HepG2 (cell line): ENCODE data around the gene FNDC3B. TPM values are rescaled to one million over a fixed set of nuclear protein-coding genes. Genes with fewer than 3 reads are reported as not detected.

Source experiments
- ATF4 ChIP-seq, 2 experiments: fragments of 450-650 bp in 1 of 2; sonication (generic) in 1 of 2; formaldehyde crosslinking; IDR thresholded peaks; 2 replicates each; pipeline versions ENCODE4 v1.5.0 to v1.8.0; 2020 to 2022; ENCODE audit warnings: mild to moderate bottlenecking in 1 of 2, missing genetic modification reagents in 1 of 2
- BCL3 ChIP-seq: sonication (generic); formaldehyde crosslinking; IDR thresholded peaks from 2 replicates; pipeline ENCODE4 v1.5.1; 2020; ENCODE audit warnings: mild to moderate bottlenecking, missing genetic modification reagents, moderate library complexity
- FOSL2 ChIP-seq: sonication (generic); formaldehyde crosslinking; IDR thresholded peaks from 2 replicates; pipeline ENCODE4 v1.4.0; 2020; ENCODE audit warnings: missing genetic modification reagents
- HMGA1 ChIP-seq: sonication (generic); formaldehyde crosslinking; conservative IDR thresholded peaks from 2 replicates; pipeline ENCODE4 v1.4.0; 2020; ENCODE audit warnings: missing genetic modification reagents
- MEIS2 ChIP-seq: sonication (generic); formaldehyde crosslinking; IDR thresholded peaks from 2 replicates; pipeline ENCODE4 v1.9.0; 2021; ENCODE audit warnings: mild to moderate bottlenecking, missing genetic modification reagents
- MLXIP ChIP-seq: sonication (generic); formaldehyde crosslinking; IDR thresholded peaks from 2 replicates; pipeline ENCODE4 v1.9.0; 2021; ENCODE audit warnings: missing genetic modification reagents, borderline replicate concordance
- NFIC ChIP-seq: IDR thresholded peaks from 2 replicates; pipeline ENCODE4 v1.6.1; 2012; ENCODE audit warnings: mild to moderate bottlenecking, low read length, inconsistent platforms
- PATZ1 ChIP-seq: sonication (generic); formaldehyde crosslinking; IDR thresholded peaks from 2 replicates; pipeline ENCODE4 v1.4.0; 2020; ENCODE audit warnings: missing genetic modification reagents
- PCBP1 ChIP-seq: fragments of 200-400 bp; formaldehyde crosslinking; IDR thresholded peaks from 2 replicates; pipeline ENCODE4 v1.6.1; 2017; ENCODE audit warnings: mild to moderate bottlenecking, low read depth, low read length, borderline replicate concordance
- SP140L ChIP-seq: sonication (generic); formaldehyde crosslinking; IDR thresholded peaks from 2 replicates; pipeline ENCODE4 v1.4.0; 2020; ENCODE audit warnings: missing genetic modification reagents, borderline replicate concordance
- THAP8 ChIP-seq: sonication (generic); formaldehyde crosslinking; IDR thresholded peaks from 2 replicates; pipeline ENCODE4 v1.5.1; 2020; ENCODE audit warnings: missing genetic modification reagents, mild to moderate bottlenecking, borderline replicate concordance
- ZNF264 ChIP-seq: sonication (generic); formaldehyde crosslinking; IDR thresholded peaks from 2 replicates; pipeline ENCODE4 v1.4.0; 2020; ENCODE audit warnings: missing genetic modification reagents
- ZNF331 ChIP-seq: sonication (generic); formaldehyde crosslinking; IDR thresholded peaks from 2 replicates; pipeline ENCODE4 v1.4.0; 2020; ENCODE audit warnings: missing genetic modification reagents
- ZNF362 ChIP-seq: sonication (generic); formaldehyde crosslinking; IDR thresholded peaks from 2 replicates; pipeline ENCODE4 v1.4.0; 2020; ENCODE audit warnings: missing genetic modification reagents, mild to moderate bottlenecking, borderline replicate concordance
- ZNF576 ChIP-seq: sonication (generic); formaldehyde crosslinking; IDR thresholded peaks from 2 replicates; pipeline ENCODE4 v1.4.0; 2020; ENCODE audit warnings: mild to moderate bottlenecking, missing genetic modification reagents
- ZNF782 ChIP-seq: sonication (generic); formaldehyde crosslinking; IDR thresholded peaks from 2 replicates; pipeline ENCODE4 v1.4.0; 2020; ENCODE audit warnings: missing genetic modification reagents, mild to moderate bottlenecking, borderline replicate concordance
- ZSCAN5A ChIP-seq: sonication (generic); formaldehyde crosslinking; IDR thresholded peaks from 2 replicates; pipeline ENCODE4 v1.8.0; 2022; ENCODE audit warnings: mild to moderate bottlenecking, missing genetic modification reagents, borderline replicate concordance
- polyA plus RNA-seq, 8 experiments: library from polyadenylated mRNA; depleted of rRNA in 3 of 8; stranded (reverse) in 7 of 8; unstranded in 1 of 8; fragments of >200 nt; fragmentation: Illumina TruSeq in 4 of 8; extraction: Trizol in 4 of 8; gene quantifications; 2 replicates each; pipeline versions ENCODE4 v1.2.1 to v1.2.3, GENCODE V29; 2011 to 2016; ENCODE audit warnings: low read depth in 4 of 8, missing spikeins in 1 of 8, mixed read lengths in 1 of 8; ENCODE audit not compliant: insufficient read depth in 1 of 8
- total RNA-seq, 5 experiments: library from RNA; depleted of rRNA; stranded (reverse); fragments of >200 nt; fragmentation: Illumina TruSeq; extraction: Trizol; gene quantifications; 2 replicates each; pipeline ENCODE4 v1.2.3, GENCODE V29; 2016; ENCODE audit warnings: low read depth in 1 of 5

The FNDC3B gene
- total and polyA plus RNA-seq, 2 of the 13 experiments (the other 11 are each of a cell fraction or from before 2014, with no cell fraction given), result 74.8 to 103 TPM

- TF ChIP-seq PATZ1 (CRISPR knock-in tag) (peak; percentile 54), BCL3 (no peak), ZSCAN5A (CRISPR knock-in tag) (0 out of 2 replicates have a peak, but pooled peaks have one; percentile 63), ZNF331 (peak; percentile 30; the same call in 1 of the 2 replicates), SP140L (CRISPR knock-in tag) (no peak), THAP8 (CRISPR knock-in tag) (no peak), ZNF264 (CRISPR knock-in tag) (peak; percentile 71; the same call in 1 of the 2 replicates), HMGA1 (CRISPR knock-in tag) (no peak), NFIC (no peak; the same call in 1 of the 2 replicates), ZNF576 (CRISPR knock-in tag) (no peak), ZNF362 (CRISPR knock-in tag) (peak; percentile 87), MEIS2 (0 out of 2 replicates have a peak, but pooled peaks have one; percentile 62), ZNF782 (CRISPR knock-in tag) (no peak), FOSL2 (CRISPR knock-in tag) (peak; percentile 62), ATF4 (CRISPR knock-in tag; IDR thresholded peaks at IDR 0.05) (0 out of 4 replicates have a peak, but pooled peaks of 1 of the 2 experiments have one; percentile 31), MLXIP (CRISPR knock-in tag) (no peak), PCBP1 (no peak)
Measured at GRCh38 chr3:172083995-172084409, 44.6 kb downstream of the FNDC3B start (continued).
